RWPE2 (cell line): Measurements from ENCODE around the gene WFDC1.
A peak's percentile ranks its signal among the peaks of the same experiment; 100 is the strongest.

Source experiments
- ATAC-seq: fragments of 200-7000 bp; cut with Tn5 transposase; 3 replicates; pipeline ENCODE4 v1.9.1; 2021; ENCODE audit warnings: low read depth
- DNase-seq: peaks from one replicate; pipeline ENCODE4 v3.0.0-alpha.2; 2020; ENCODE audit warnings: low spot score
- H3K27ac ChIP-seq: fragments of 450-650 bp; 2 replicates; pipeline ENCODE4 v1.5.1; 2017; ENCODE audit warnings: mild to moderate bottlenecking; ENCODE audit not compliant: poor library complexity, severe bottlenecking
- H3K27me3 ChIP-seq: fragments of 250-450 bp; sonication (Bioruptor Pico); 2 replicates; pipeline ENCODE4 v1.5.1; 2021; ENCODE audit warnings: mild to moderate bottlenecking, moderate library complexity; ENCODE audit not compliant: insufficient read depth, poor library complexity, severe bottlenecking
- H3K36me3 ChIP-seq: fragments of 250-450 bp; sonication (Bioruptor Pico); 2 replicates; pipeline ENCODE4 v1.5.1; 2020; ENCODE audit warnings: low read depth, mild to moderate bottlenecking, moderate library complexity
- H3K4me1 ChIP-seq: fragments of 250-450 bp; sonication (Bioruptor Pico); 2 replicates; pipeline ENCODE4 v1.5.1; 2021; ENCODE audit warnings: mild to moderate bottlenecking, moderate library complexity; ENCODE audit not compliant: insufficient read depth, poor library complexity, severe bottlenecking
- H3K4me3 ChIP-seq: fragments of 250-450 bp; sonication (Bioruptor Pico); 2 replicates; pipeline ENCODE4 v1.5.1; 2021; ENCODE audit warnings: mild to moderate bottlenecking, moderate library complexity; ENCODE audit not compliant: severe bottlenecking
- H3K9me3 ChIP-seq: fragments of 250-450 bp; sonication (Bioruptor Pico); 2 replicates; pipeline ENCODE4 v1.5.1; 2021; ENCODE audit warnings: mild to moderate bottlenecking, moderate library complexity; ENCODE audit not compliant: severe bottlenecking
- TF ChIP-seq, protein P1 (sequence below): fragments of 450-650 bp; IDR thresholded peaks from one replicate; pipeline ENCODE4 v1.5.1; 2017; ENCODE audit warnings: mild to moderate bottlenecking, moderate library complexity; ENCODE audit not compliant: poor library complexity, severe bottlenecking

The WFDC1 gene

DNA sequence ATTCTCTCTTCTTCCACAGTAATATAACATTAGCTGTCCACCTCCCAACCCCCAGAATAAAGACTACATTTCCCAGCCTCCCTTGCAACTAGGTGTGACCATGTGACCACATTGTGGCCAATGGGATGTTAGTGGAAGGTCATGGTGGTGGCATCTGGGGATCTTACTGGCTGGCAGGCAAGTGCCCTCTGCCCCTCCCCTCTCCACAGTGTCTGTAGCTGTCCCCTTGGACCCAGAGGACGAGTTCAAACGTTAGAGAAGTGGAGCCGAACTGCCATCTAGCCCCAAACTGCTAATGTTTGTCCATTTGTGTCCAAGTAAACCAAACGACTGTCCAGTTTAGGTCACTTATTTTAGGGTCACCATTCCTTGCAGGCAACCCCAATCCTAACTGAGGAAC is 28.2 kb upstream of the WFDC1 start:
- Histone ChIP-seq H3K9me3 (no peaks in the 10 kb centered on the region), H3K27me3 (no peaks in the 10 kb centered on the region), H3K27ac (no peak overlapping the region), H3K4me3 (no peak overlapping the region), H3K4me1 (no peaks in the 10 kb centered on the region), H3K36me3 (no peaks in the 10 kb centered on the region)
- TF ChIP-seq, protein P1, sequence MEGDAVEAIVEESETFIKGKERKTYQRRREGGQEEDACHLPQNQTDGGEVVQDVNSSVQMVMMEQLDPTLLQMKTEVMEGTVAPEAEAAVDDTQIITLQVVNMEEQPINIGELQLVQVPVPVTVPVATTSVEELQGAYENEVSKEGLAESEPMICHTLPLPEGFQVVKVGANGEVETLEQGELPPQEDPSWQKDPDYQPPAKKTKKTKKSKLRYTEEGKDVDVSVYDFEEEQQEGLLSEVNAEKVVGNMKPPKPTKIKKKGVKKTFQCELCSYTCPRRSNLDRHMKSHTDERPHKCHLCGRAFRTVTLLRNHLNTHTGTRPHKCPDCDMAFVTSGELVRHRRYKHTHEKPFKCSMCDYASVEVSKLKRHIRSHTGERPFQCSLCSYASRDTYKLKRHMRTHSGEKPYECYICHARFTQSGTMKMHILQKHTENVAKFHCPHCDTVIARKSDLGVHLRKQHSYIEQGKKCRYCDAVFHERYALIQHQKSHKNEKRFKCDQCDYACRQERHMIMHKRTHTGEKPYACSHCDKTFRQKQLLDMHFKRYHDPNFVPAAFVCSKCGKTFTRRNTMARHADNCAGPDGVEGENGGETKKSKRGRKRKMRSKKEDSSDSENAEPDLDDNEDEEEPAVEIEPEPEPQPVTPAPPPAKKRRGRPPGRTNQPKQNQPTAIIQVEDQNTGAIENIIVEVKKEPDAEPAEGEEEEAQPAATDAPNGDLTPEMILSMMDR = no peak
- no peak for DNase-seq
- ATAC-seq = peak; percentile 93

DNA sequence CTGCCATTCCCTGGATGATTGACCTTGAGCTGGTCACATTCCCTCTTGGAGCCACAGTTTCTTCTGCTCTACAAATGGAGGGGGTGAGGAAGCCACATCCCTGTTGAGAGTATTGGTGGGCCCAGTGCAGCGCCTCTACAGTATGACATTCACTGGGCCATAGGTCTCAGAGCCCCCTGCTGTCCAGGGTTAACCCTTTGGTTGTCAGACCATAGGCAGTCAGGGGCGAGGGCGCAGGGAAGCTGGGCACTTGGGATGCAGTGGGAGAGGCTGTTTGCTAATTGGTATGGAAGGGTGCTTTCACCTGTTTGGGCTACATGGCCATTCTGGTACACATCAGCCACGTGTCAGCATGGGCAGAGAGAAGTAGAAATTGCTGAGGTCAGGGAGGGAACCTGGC is 27.3 kb upstream of the WFDC1 start:
- H3K4me3 ChIP-seq = no peak overlapping the region
- H3K36me3 ChIP-seq = no peaks in the 10 kb centered on the region
- H3K4me1 ChIP-seq = no peaks in the 10 kb centered on the region
- H3K9me3 ChIP-seq = no peaks in the 10 kb centered on the region
- ATAC-seq (no peak), DNase-seq (no peak)
- H3K27ac ChIP-seq = no peak overlapping the region
- TF ChIP-seq, protein P1 = no peak
- no peaks in the 10 kb centered on the region for H3K27me3 ChIP-seq

DNA sequence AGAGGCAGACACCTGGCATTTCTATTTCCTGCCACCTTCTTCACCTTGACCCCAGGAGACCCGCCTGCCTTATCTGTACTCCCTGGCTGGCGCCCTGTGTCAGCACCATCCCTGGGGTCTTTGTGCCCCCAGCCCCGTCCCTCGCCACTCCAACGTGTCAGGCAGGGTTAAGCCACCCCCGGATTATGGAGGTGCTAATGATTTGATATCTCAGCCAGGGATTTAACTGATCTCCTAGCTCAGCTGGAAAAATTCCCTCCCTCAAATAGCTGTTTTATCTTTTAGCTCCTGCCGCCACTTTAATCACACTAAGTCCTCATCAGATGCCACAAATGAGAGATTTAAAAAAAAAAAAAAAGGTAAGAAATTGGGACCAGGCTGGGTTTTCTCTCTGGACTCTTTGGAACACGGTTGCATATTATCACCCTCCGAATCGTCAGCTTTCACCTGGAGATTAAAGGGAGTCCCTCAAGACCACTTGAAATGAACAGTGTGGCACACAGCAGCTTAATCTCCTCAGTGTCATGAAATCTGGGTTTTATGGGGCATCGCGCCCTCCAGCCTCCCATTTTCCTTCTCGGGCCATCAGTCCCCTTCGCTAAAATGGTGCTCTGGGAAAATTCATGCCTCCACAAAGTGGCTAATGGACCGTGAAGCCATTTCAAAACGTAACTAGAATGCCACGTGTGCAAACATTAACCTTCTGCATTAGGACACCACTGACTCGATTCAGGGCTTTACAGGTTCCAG is 26.2 kb upstream of the WFDC1 start:
- Histone ChIP-seq H3K4me1 (no peaks in the 10 kb centered on the region), H3K27ac (no peak overlapping the region), H3K36me3 (no peaks in the 10 kb centered on the region), H3K4me3 (no peak overlapping the region), H3K9me3 (no peaks in the 10 kb centered on the region), H3K27me3 (no peaks in the 10 kb centered on the region)
- ATAC-seq (no peak), DNase-seq (no peak)
- TF ChIP-seq, protein P1 = no peak

DNA sequence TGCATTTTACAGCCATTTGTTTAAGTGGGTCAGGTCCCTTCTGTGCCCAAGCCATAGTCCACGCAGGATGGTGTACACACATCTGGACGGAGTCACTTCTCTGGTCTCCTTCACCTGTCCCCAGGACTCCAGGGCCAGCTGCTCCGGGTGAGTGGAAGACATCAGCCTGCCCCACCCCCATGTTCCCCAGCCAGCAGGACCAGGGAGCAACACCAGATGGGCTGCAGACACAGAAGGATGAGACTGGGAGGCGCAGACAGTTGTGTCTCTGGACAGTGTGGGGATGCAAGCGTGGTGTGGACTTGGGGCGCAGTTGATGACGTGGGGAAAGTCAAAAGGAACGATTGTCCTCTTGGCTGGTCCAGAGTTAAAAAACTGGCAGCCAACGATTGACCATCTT is 24.6 kb upstream of the WFDC1 start:
- H3K36me3 ChIP-seq = no peaks in the 10 kb centered on the region
- no peak for DNase-seq
- no peak overlapping the region for H3K4me3 ChIP-seq
- no peaks in the 10 kb centered on the region for H3K4me1 ChIP-seq
- H3K27ac ChIP-seq = no peak overlapping the region
- no peaks in the 10 kb centered on the region for H3K27me3 ChIP-seq
- TF ChIP-seq, protein P1 = no peak
- no peaks in the 10 kb centered on the region for H3K9me3 ChIP-seq
- ATAC-seq = no peak

DNA sequence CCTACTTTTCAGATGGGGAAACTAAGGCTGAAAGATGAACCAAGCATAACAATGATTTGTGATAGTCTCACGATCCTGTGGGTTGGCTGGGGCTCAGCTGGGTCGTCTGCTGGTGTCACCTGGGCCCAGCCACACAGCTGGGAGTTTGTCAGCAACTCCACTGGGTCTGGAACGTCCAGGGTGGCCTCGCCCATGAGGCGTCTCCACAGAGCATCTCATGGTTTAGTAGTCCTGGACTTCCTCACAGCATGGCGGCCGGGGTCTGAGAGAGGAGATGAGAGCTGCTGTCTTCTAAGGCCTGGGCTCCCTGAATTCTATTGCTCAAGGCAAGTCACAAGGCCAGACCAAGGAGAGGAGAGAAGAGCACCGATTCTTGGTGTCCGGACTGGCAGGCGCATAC is 24.1 kb upstream of the WFDC1 start:
- ATAC-seq (no peak), DNase-seq (no peak)
- Histone ChIP-seq H3K4me3 (no peak overlapping the region), H3K9me3 (no peaks in the 10 kb centered on the region), H3K27ac (no peak overlapping the region), H3K36me3 (no peaks in the 10 kb centered on the region), H3K27me3 (no peaks in the 10 kb centered on the region), H3K4me1 (no peaks in the 10 kb centered on the region)
- TF ChIP-seq, protein P1 = no peak
